Activated naive CD4-positive, alpha-beta T cell treated with anti-CD3 and anti-CD28 coated beads, Interleukin-2, amount 10 ng/mL, durations not matched to agents 7 days and 5 days (primary cell): ENCODE data around the gene HPCAL1.

Source experiments
- CTCF ChIA-PET: fragments of 350-600 bp; sonication (Branson Sonifier 250); formaldehyde crosslinking; loops from one replicate; lab custom pipeline; 2021; ENCODE audit warnings: antibody characterized with exemption; lab: Charles Lee
- DNase-seq: peaks from one replicate; pipeline ENCODE4 v3.0.0-alpha.2; 2020
- H3K27ac Mint-ChIP-seq: one replicate; pipeline ENCODE4 v1.8.0; 2021; ENCODE audit warnings: mild to moderate bottlenecking, moderate library complexity, mixed read lengths
- H3K27me3 Mint-ChIP-seq: one replicate; pipeline ENCODE4 v1.8.0; 2021; ENCODE audit warnings: mild to moderate bottlenecking, mixed read lengths
- H3K36me3 Mint-ChIP-seq: one replicate; pipeline ENCODE4 v1.8.0; 2021; ENCODE audit warnings: mixed read lengths
- H3K4me1 Mint-ChIP-seq: one replicate; pipeline ENCODE4 v1.8.0; 2021; ENCODE audit warnings: mixed read lengths
- H3K4me3 Mint-ChIP-seq: one replicate; pipeline ENCODE4 v1.8.0; 2021; ENCODE audit warnings: mild to moderate bottlenecking, moderate library complexity, mixed read lengths
- H3K9me3 Mint-ChIP-seq: one replicate; pipeline ENCODE4 v1.8.0; 2021; ENCODE audit warnings: mixed read lengths

Gene HPCAL1

GRCh38 chr2:10264506-10265328 lies 38.0 kb upstream of the HPCAL1 start:
- DNase-seq: no peak
- CTCF ChIA-PET: no interaction called here
- H3K4me3 Mint-ChIP-seq: no peak overlapping the region
- no peak overlapping the region for H3K27ac Mint-ChIP-seq
- H3K27me3 Mint-ChIP-seq: peaks cover 64% of the 10 kb centered on the region
- H3K36me3 Mint-ChIP-seq: no peaks in the 10 kb centered on the region
- no peaks in the 10 kb centered on the region for H3K9me3 Mint-ChIP-seq
- peaks cover 2% of the 10 kb centered on the region for H3K4me1 Mint-ChIP-seq

GRCh38 chr2:10265329-10266132 lies 37.2 kb upstream of the HPCAL1 start:
- H3K27ac Mint-ChIP-seq: no peak overlapping the region
- no peaks in the 10 kb centered on the region for H3K9me3 Mint-ChIP-seq

GRCh38 chr2:10266133-10266620 lies 36.5 kb upstream of the HPCAL1 start:
- H3K27ac Mint-ChIP-seq: no peak overlapping the region
- no peaks in the 10 kb centered on the region for H3K9me3 Mint-ChIP-seq
- CTCF ChIA-PET: interaction anchor here (1.0 kb wide), 1 partner anchor 143 kb away, joined by 3 read pairs; no protein-coding TSS in a partner anchor
- DNase-seq: no peak
- no peaks in the 10 kb centered on the region for H3K36me3 Mint-ChIP-seq
- H3K4me3 Mint-ChIP-seq: no peak overlapping the region
- peaks cover 7% of the 10 kb centered on the region for H3K4me1 Mint-ChIP-seq
- peaks cover 54% of the 10 kb centered on the region for H3K27me3 Mint-ChIP-seq

More at GRCh38 chr2:10265329-10266132, 37.2 kb upstream of the HPCAL1 start:
- DNase-seq: no peak
- H3K4me3 Mint-ChIP-seq: no peak overlapping the region
- H3K4me1 Mint-ChIP-seq: peaks cover 2% of the 10 kb centered on the region
- peaks cover 61% of the 10 kb centered on the region for H3K27me3 Mint-ChIP-seq
- no peaks in the 10 kb centered on the region for H3K36me3 Mint-ChIP-seq
- CTCF ChIA-PET: interaction anchor here (1.0 kb wide), 1 partner anchor 144 kb away, joined by 3 read pairs; no protein-coding TSS in a partner anchor

- H3K9me3 Mint-ChIP-seq: no peaks in the 10 kb centered on the region
- no peak overlapping the region for H3K27ac Mint-ChIP-seq
- H3K27me3 Mint-ChIP-seq: peaks cover 46% of the 10 kb centered on the region
- peaks cover 7% of the 10 kb centered on the region for H3K4me1 Mint-ChIP-seq
- H3K36me3 Mint-ChIP-seq: no peaks in the 10 kb centered on the region
- no peak overlapping the region for H3K4me3 Mint-ChIP-seq
- DNase-seq: no peak
- CTCF ChIA-PET: interaction anchor here (0.6 kb wide), 1 partner anchor 236 kb away, joined by 3 read pairs; no protein-coding TSS in a partner anchor
Measured at GRCh38 chr2:10267036-10267435, 35.7 kb upstream of the HPCAL1 start.

GRCh38 chr2:10267551-10268465 lies 34.9 kb upstream of the HPCAL1 start:
- CTCF ChIA-PET: interaction anchor here (0.8 to 3.8 kb wide), 2 partner anchors 141 to 143 kb away, joined by 3 to 38 read pairs; no protein-coding TSS in a partner anchor
- H3K9me3 Mint-ChIP-seq: no peaks in the 10 kb centered on the region
- H3K36me3 Mint-ChIP-seq: no peaks in the 10 kb centered on the region
- no peak overlapping the region for H3K27ac Mint-ChIP-seq
- no peak overlapping the region for H3K4me3 Mint-ChIP-seq
- H3K4me1 Mint-ChIP-seq: peaks cover 7% of the 10 kb centered on the region
- peaks cover 38% of the 10 kb centered on the region for H3K27me3 Mint-ChIP-seq
- DNase-seq: no peak

GRCh38 chr2:10269291-10269690 lies 33.4 kb upstream of the HPCAL1 start:
- H3K4me3 Mint-ChIP-seq: no peak overlapping the region
- peaks cover 7% of the 10 kb centered on the region for H3K4me1 Mint-ChIP-seq
- no peaks in the 10 kb centered on the region for H3K36me3 Mint-ChIP-seq
- peaks cover 32% of the 10 kb centered on the region for H3K27me3 Mint-ChIP-seq
- peak; percentile 14 for DNase-seq
- H3K9me3 Mint-ChIP-seq: no peaks in the 10 kb centered on the region
- H3K27ac Mint-ChIP-seq: no peak overlapping the region
- CTCF ChIA-PET: interaction anchor here (0.6 to 3.8 kb wide), 6 partner anchors 32 to 166 kb away, joined by 3 to 38 read pairs (median 6); no protein-coding TSS in a partner anchor

- no peaks in the 10 kb centered on the region for H3K9me3 Mint-ChIP-seq
- CTCF ChIA-PET: interaction anchor here (0.6 to 3.8 kb wide), 8 partner anchors 31 to 165 kb away, joined by 3 to 38 read pairs (median 5); no protein-coding TSS in a partner anchor
- peaks cover 7% of the 10 kb centered on the region for H3K4me1 Mint-ChIP-seq
- H3K27ac Mint-ChIP-seq: no peak overlapping the region
- H3K4me3 Mint-ChIP-seq: no peak overlapping the region
- no peaks in the 10 kb centered on the region for H3K36me3 Mint-ChIP-seq
- peak; percentile 20 for DNase-seq
- peaks cover 28% of the 10 kb centered on the region for H3K27me3 Mint-ChIP-seq
Measured at GRCh38 chr2:10269711-10270610, 32.7 kb upstream of the HPCAL1 start.

GRCh38 chr2:10271509-10271908 lies 31.2 kb upstream of the HPCAL1 start:
- H3K27ac Mint-ChIP-seq: peak overlapping the region; percentile 9
- no peaks in the 10 kb centered on the region for H3K9me3 Mint-ChIP-seq
- peak; percentile 13 for DNase-seq
- peaks cover 22% of the 10 kb centered on the region for H3K27me3 Mint-ChIP-seq
- CTCF ChIA-PET: interaction anchor here (0.6 to 3.8 kb wide), 7 partner anchors 32 to 383 kb away, joined by 4 to 38 read pairs (median 6); no protein-coding TSS in a partner anchor
- no peaks in the 10 kb centered on the region for H3K36me3 Mint-ChIP-seq
- H3K4me3 Mint-ChIP-seq: no peak overlapping the region
- peaks cover 7% of the 10 kb centered on the region for H3K4me1 Mint-ChIP-seq

- Mint-ChIP-seq H3K27me3 (peaks cover 23% of the 10 kb centered on the region), H3K36me3 (no peaks in the 10 kb centered on the region), H3K4me3 (no peak overlapping the region), H3K4me1 (peaks cover 7% of the 10 kb centered on the region), H3K27ac (no peak overlapping the region), H3K9me3 (no peaks in the 10 kb centered on the region)
- CTCF ChIA-PET: interaction anchor here (0.6 to 3.8 kb wide), 5 partner anchors 32 to 382 kb away, joined by 4 to 38 read pairs (median 6); no protein-coding TSS in a partner anchor
- DNase-seq: no peak
Measured at GRCh38 chr2:10271946-10272345, 30.8 kb upstream of the HPCAL1 start.

- no peak for DNase-seq
- H3K9me3 Mint-ChIP-seq: no peaks in the 10 kb centered on the region
- no peaks in the 10 kb centered on the region for H3K36me3 Mint-ChIP-seq
- H3K27ac Mint-ChIP-seq: no peak overlapping the region
- peaks cover 28% of the 10 kb centered on the region for H3K27me3 Mint-ChIP-seq
- CTCF ChIA-PET: interaction anchor here (1.4 kb wide), 1 partner anchor 163 kb away, joined by 3 read pairs; no protein-coding TSS in a partner anchor
- no peak overlapping the region for H3K4me3 Mint-ChIP-seq
- peaks cover 10% of the 10 kb centered on the region for H3K4me1 Mint-ChIP-seq
Measured at GRCh38 chr2:10272464-10272863, 30.2 kb upstream of the HPCAL1 start.

GRCh38 chr2:10273215-10274175 lies 29.2 kb upstream of the HPCAL1 start:
- CTCF ChIA-PET: interaction anchor here (0.7 to 1.4 kb wide), 3 partner anchors 28 to 162 kb away, joined by 3 read pairs; no protein-coding TSS in a partner anchor
- no peak overlapping the region for H3K4me3 Mint-ChIP-seq
- H3K27ac Mint-ChIP-seq: no peak overlapping the region
- peaks cover 34% of the 10 kb centered on the region for H3K27me3 Mint-ChIP-seq
- no peak for DNase-seq
- H3K9me3 Mint-ChIP-seq: no peaks in the 10 kb centered on the region
- H3K4me1 Mint-ChIP-seq: peaks cover 15% of the 10 kb centered on the region
- H3K36me3 Mint-ChIP-seq: no peaks in the 10 kb centered on the region
